NCI-H1694 treated with DMSO at 0.1 percent for 48 hours (cell line): Measurements from ENCODE around the gene ZBED1.
"Not testable (repeated sequence)": the region's sequence is repeated elsewhere in the genome, so short reads cannot be mapped to it uniquely, and the experiment has no call there.

ENCODE experiments used
- DNase-seq: peaks from one replicate; lab custom pipeline; 2025; lab: John Stamatoyannopoulos, UW

The ZBED1 gene

DNA sequence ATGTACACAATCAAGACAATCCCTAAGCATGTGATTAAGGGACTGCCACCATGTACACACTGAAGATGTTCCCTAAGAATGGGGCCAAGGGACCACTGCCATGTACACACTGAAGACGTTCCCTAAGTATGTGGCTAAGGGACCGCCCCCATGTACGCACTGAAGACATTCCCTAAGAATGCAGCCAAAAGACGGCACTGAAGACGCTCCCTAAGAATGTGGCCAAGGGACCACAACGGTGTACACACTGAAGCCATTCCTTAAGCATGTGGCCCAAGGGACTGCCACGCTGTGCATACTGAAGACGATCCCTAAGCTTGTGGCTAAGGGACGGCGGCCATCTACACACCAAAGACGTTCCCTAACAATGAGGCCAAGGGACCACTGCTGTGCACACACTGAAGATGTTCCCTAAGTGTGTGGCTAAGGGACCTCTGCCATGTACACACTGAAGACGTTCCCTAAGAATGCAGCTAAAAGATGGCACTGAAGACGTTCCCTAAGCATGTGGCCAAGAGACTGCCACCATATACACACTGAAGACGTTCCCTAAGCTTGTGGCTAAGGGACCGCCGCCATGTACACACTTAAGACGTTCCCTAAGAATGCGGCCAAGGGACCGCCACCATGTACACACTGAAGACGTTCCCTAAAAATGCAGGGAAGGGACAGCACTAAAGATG is 26.4 kb downstream of the ZBED1 start:
- DNase-seq, result no peak

DNA sequence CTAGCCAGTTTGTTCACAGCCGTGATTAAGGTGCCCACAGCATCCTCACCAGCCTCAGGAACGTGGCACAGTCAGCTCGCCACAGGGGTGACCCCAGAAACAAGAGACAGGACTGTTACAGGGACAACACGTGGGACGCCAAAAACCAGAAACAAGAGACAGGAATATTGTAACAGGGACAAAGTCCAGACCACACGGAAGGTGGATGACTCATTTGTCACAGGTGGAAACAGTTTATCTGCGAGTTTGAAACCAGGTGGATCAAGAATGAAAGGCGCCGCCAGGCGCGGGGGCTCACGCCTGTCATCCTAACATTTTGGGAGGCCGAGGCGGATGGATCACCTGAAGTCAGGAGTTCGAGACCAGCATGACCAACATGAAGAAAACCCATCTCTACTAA is 27.7 kb downstream of the ZBED1 start:
- DNase-seq, result not testable (repeated sequence)

DNA sequence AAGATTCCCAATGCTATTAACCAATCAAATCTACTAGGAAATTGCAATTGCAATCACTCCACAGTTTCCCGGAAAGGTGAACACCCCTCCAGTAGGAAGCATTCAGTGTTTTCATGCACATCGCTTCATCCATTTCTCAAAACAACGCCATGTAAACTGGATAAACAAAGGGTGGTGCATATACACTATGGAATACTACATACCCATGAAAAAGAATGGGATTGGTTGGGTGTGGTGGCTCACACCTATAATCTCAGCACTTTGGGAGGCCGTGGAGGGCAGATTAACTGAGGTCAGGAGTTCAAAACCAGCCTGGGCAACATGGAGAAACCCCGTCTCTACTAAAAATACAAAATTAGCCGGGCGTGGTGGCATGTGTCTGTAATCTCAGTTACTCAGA is 29.1 kb downstream of the ZBED1 start:
- no peak for DNase-seq

DNA sequence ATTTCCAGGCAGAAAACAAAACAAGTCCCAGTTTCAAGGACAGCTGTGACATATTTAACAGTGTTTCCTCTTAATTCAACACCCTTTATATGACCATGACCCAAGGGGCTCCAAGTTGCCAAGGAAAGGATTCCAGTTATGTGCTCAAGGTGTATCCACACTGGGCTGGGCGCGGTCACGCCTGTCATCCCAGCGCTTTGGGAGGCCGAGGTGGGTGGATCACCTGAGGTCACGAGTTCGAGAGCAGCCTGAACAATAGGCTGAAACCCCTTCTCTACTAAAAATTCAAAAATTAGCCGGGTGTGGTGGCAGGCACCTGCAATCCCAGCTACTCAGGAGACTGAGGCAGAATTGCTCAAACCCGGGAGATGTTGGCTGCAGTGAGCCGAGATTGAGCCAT is 29.6 kb downstream of the ZBED1 start:
- not testable (repeated sequence) for DNase-seq

DNA sequence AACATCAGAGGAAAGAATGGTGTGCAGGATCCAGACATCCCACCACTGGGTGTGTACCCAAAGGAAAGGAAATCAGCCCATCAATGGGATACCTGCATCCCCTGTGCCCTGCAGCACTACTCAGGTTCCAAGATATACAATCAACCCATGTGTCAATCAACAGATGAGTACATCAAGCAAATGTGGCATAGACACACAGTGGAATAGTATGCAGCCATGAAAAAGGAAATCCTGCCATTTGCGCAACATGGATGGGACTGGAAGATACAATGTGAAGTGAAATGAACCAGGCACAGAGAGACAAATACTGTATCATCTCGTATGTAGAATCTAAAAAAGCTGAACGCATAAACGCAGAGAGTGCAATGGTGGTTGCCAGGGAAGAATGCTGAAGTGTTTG is 30.9 kb downstream of the ZBED1 start:
- not testable (repeated sequence) for DNase-seq

DNA sequence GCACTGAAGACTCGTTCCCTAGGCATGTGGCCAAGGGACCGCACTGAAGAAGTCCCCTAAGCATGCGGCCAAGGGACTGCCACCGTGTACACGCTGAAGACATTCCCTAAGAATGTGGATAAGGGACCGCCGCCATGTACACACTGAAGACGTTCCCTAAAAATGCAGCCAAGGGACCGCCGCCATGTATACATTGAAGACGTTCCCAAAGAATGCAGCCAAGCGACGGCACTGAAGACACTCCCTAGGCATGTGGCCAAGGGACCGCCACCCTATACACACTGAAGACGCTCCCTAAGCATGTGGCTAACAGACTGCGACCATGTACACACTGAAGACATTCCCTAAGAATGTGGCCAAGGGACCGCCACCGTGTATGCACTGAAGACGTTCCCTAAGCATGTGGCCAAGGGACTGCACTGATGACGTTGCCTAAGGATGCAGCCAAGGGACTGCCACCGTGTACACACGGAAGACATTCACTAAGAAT is 31.5 kb downstream of the ZBED1 start:
- DNase-seq, result no peak

DNA sequence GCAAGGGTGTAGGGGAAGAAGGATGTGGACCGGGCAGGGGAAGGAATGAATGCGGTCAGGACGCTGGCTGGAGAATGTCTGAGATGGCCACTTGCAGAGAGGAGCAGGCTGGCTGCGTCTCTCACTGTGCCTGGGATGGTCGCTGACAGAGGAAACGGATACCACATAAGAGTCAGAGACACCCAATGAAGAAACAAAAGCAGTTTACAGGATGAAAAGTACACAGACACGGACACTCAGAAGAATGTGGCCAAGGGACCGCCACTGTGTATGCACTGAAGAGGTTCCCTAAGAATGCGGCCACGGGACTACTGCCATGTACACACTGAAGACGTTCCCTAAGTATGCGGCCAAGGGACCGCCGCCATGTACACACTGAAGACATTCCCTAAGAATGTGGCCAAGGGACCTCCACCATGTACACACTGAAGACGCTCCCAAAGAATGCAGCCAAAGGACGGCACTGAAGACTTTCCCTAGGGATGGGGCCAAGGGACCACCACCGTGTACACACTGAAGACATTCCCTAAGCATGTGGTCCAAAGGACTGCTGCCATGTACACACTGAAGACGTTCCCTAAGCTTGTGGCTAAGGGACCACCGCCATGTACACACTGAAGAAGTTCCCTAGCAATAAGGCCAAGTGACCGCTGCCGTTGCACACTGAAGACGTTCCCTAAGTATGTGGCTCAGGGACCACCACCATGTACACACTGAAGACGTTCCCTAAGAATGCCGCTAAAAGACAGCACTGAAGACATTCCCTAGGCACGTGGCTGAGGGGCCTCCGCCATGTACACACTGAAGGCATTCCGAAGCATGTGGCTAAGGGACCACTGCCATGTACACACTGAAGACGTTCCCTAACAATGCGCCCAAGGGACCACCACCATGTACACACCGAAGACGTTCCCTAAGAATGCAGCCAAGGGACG is 32.2 kb downstream of the ZBED1 start:
- DNase-seq, result no peak

DNA sequence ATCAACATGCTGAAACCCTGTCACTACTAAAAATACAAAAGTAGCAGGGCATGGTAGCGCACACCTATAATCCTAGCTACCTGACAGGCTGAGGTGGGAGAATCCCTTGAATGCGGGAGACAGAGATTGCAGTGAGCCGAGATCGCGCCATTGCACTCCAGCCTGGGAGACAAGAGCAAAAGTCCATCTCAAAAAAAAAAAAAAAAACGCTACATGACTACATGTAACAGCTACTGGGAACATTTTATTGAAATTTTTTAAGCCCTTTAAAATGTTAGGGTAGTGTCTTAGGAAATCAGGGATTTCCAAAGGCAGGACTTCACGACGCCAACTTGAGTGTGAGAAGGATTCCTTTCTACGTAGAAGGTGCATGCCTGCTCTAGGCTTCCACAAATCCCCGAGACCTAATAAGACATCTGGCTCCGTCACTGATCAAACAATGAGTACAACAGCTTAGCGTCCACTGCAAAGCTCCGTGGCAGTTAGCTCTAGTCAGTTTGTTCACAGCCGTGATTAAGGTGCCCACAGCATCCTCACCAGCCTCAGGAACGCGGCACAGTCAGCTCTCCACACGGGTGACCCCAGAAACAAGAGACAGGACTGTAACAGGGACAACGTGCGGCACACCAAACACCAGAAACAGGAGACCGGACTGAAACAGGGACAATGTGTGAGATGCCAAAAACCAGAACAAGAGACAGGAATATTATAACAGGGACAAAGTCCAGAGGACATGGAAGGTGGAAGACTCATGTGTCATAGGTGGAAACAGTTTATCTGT is 33.7 kb downstream of the ZBED1 start:
- DNase-seq, result no peak

DNA sequence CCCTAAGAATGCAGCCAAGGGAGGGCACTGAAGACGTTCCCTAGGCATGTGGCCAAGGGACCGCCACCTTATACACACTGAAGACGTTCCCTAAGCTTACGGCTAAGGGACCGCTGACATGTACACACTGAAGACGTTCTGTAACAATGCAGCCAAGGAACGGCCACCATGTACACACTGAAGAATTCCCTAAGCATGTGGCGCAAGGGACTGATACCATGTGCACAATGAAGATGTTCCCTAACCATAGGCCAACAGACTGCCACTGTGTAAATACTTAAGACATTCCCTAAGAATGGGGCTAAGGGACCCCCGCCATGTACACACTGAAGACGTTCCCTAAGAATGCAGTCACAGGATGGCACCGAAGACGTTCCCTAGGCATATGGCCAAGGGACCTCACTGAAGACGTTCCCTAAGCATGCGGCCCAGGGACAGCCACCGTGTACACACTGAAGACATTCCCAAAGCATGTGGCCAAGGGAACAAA is 36.1 kb downstream of the ZBED1 start:
- no peak for DNase-seq

DNA sequence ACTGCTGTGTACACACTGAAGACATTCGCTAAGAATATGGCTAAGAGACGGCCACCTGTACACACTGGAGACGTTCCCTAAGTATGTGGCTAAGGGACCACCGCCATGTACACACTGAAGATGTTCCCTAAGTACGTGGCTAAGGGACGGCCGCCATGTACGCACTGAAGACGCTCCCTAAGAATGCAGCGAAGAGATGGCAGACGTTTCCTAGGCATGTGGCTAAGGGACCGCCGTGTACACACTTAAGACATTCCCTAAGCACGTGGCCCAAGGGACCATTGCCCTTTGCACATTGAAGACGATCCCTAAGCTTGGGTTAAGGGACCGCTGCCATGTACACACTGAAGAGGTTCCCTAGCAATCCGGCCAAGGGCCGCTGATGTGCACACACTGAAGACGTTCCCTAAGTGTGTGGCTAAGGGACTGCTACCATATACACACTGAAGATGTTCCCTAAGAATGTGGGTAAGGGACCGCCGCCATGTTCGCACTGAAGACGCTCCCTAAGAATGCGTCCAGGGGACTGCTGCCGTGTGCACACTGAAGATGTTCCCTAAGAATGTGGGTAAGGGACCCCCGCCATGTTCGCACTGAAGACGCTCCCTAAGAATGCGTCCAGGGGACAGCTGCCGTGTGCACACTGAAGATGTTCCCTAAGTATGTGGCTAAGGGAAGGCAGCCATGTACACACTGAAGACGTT is 36.7 kb downstream of the ZBED1 start:
- no peak for DNase-seq

DNA sequence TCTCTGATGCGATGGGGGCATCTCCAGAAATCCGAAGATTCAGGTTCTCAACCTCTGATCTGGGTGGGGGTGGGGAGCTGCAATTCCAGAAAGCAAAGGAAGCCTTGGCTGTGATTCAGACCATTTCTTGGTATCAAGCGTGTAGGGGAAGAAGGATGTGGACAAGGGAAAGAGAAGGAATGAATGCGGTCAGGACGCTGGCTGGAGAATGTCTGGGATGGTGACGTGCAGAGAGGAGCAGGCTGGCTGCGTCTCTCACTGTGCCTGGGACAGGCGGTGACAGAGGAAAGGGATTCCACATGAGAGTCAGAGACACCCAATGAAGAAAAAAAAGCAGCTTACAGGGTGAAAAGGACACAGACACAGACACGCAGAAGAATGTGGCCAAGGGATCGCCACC is 37.3 kb downstream of the ZBED1 start:
- not testable (repeated sequence) for DNase-seq

DNA sequence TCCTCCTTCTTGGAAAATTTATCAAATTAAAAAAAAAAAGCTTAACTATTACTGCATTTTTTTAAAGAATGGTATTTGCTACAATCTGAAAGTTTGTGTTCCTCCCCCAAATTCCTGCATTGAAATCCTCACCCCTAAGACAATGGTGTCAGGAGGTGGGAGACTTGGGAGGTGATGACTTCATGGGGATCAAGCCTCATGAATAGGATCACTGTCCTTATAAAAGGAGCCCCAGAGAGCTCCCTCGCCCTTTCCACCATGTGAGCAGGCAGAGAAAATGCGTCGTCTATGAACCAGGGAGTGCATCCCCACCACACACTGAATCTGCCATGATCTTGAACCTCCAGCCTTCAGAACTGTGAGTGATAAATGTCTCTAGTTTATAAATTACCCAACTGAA is 38.0 kb downstream of the ZBED1 start:
- DNase-seq, result no peak

DNA sequence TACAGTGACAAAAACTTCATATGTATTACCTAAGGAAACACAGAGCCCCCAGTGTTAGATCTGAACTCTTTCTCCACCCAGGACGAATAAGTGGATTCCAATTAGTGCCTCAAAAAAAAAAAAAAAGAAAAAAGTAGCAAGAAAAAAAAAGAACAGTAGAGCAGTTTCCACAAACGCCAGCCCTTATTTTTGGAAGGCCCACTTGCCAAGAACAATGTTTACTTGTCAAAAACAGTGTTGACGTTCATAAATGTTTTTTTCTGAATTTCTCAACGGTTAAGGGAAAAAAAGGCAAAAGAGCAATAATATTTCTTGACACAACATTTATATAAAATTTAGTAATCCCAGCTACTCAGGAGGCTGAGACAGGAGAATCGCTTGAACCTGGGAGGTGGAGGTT is 38.7 kb downstream of the ZBED1 start:
- no peak for DNase-seq

DNA sequence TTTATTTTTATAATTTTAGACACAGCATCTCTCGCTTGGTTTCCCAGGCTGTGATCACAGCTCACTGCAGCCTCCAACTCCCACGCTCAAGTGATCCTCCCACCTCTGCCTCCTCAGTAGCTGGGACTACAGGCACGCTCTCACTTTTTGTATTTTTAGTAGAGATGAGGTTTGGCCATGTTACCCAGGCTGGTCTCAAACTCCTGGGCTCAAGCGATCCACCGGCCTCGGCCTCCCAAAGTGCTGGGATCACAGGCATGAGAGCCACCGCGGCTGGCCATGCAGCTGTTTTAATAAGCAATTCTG is 39.1 kb downstream of the ZBED1 start:
- no peak for DNase-seq

DNA sequence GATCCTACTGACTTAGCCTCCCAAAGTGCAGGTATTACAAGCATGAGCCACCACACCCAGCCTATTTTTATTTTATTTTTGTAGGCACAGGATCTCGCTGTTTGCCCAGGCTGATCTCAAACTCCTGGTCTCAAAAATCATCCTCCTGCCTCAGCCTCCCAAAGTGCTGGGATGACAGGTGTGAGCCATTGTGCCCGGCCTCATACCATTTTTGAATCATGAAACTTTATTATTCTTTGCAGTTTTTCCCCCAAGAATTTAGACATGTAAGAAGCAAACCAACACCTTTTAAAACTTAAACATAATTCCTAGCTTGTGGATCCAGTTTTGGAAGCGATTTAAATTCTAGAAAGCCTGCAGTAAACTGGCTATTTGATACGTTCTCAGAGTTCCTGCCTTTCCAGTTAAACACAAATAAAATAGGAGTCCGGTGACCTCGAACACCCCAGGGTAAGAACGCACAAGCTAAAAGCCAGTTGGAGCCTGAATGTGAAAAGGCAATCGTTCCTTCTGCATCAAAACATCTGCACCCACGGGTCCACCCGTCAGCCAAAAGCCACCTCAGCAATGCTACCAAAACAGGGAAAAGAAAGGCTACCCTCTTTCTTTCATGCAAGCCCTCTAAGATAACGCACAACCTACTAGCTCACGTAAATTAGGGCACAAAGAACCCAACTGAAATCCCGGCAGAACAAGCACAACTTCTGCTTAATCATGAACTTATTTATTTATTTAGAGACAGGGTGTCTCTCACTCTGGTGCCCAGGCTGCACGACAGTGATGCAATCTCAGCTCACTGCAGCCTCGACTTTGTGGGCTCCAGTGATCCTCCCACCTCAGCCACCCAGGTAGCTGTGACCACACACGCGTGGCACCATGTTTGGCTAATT is 39.7 kb downstream of the ZBED1 start:
- not testable (repeated sequence) for DNase-seq

DNA sequence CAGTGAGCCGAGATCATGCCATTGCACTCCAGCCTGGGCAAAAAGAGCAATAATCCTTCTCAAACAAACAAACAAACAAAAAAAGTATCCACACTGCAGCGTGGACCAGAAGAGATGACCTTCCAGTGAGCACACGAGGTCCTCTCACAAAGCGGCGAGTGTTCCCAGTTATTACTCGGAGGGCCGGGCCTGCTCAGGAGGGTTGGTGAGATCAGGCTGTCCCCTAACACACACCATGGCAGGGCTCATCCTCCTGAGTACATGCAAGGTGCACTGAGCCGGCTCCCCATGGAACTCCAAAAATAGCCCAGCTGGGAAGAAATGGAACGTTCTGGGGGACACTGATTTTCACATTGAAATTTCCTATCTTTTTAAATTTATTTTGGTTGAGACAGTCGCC is 40.7 kb downstream of the ZBED1 start:
- DNase-seq, result not testable (repeated sequence)

DNA sequence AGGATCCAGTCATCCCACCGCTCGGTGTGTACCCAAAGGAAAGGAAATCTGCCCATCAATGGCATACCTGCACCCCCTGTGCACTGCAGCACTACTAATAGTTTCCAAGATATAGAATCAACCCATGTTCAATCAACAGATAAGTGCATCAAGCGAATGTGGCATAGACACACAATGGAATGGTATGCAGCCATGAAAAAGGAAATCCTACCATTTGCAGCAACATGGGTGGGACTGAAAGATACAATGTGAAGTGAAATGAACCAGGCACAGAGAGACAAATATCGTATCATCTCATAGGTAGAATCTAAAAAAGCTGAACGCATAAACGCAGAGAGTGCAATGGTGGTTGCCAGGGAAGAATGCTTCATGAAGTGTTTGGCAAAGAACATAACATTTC is 42.5 kb downstream of the ZBED1 start:
- DNase-seq, result no peak

DNA sequence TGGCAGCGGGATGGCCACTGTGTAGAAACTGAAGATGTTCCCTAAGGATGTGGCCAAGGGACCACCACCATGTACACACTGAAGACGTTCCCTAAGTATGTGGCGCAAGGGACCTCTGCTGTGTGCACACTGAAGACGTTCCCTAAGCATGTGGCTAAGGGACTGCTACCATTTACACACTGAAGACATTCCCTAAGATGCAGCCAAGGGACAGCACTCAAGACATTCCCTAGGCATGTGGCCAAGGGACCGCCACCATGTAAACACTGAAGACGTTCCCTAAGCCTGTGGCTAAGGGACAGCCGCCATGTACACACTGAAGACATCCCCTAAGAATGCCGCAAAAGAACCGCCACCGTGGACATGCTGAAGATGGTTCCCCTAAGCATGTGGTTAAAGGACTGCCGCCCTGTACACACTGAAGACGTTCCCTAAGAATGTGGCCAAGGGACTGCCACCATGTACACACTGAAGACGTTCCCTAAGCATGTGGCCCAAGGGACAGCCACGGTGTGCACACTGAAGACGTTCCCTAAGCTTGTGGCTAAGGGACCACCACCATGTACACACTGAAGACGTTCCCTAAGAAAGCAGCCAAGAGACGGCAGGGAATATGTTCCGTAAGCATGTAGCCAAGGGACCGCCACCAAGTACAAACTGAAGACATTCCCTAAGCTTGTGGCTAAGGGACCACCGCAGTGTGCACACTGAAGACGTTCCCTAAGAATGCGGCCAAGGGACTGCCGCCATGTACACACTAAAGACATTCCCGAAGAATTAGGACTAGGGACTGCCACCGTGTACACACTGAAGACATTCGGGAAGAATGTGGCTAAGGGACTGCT is 43.3 kb downstream of the ZBED1 start:
- no peak for DNase-seq

DNA sequence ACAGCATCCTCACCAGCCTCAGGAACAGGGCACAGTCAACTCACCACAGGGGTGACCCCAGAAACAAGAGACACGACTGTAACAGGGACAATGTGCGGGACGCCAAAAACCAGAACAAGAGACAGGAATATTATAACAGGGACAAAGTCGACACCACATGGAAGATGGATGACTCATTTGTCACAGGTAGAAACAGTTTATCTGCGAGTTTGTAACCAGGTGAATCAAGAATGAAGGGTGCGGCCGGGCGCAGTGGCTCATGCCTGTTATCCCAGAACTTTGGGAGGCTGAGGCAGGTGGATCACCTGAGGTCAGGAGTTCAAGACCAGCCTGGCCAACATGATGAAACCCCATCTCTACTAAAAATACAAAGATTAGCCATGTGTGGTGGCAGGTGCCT is 44.7 kb downstream of the ZBED1 start:
- not testable (repeated sequence) for DNase-seq

DNA sequence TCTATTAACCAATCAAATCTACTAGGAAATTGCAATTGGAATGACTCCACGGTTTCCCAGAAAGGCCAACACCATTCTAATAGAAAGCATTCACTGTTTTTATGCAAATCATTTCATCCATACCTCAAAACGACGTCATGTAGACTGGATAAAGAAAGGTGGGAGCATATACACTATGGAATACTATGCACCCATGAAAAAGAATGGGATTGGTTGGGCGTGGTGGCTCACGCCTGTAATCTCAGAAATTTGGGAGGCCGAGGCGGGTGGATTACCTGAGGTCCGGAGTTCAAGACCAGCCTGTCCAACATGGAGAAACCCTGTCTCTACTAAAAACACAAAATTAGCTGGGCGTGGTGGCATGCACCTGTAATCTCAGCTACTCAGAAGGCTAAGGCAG is 46.2 kb downstream of the ZBED1 start:
- not testable (repeated sequence) for DNase-seq
